Fibroblast of skin of scalp (primary cell): ENCODE data around the gene ITGA7.

Experiments used
- DNase-seq: peaks from one replicate; pipeline ENCODE4 v3.0.0-alpha.2; 2013

ITGA7 gene

GRCh38 chr12:55733021-55733555 is 25.4 kb upstream of the ITGA7 start:
- no peak for DNase-seq

- no peak for DNase-seq
Measured at GRCh38 chr12:55732288-55732687, 24.6 kb upstream of the ITGA7 start.

DNA sequence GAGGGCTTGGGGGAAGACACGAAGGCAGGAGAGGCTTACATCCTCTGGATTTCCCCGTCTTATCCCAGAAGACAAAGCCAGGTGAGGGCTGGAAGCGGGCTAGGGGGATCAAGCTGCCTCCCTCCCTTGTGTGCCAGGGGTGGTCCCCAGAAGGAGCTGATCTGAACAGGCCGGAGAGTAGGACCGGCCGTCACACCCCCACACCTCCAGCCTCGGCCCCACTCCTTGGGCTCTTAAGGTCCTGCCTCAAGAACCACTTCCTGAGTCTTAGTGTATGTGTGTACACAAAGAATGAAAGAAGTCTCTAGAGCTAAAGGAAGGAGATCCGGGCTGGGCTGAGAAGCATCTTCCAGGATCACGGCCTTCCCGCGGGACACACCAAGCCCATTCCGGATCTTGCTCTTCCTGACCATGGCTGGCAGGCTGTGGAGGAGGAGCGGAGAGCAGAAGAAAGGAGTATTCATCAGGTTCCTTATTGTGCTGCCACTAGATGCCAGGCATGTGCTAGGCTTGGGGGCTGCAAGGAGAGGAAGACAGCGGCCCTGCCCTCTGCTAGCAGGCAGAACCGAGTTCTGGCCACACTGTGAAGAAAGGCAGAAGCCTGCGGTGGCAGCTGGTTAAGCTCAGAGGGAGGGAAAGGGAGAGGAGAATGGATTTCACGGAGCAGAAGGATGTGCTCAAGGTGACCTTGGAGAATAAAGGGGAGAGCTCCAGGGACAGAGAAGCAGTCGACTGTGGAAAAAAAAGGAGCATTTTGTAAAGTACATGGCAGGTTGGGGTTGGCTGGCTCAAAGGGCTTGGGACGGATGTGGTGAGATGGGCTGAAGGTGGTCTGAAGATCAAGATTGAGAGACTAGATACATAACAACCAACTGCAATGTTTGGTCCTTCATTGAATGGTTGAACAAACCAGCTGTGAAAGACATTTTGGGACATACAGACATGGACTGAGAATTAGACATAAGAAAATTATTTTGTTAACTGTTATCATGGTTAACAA is 22.4 kb upstream of the ITGA7 start:
- peak; percentile 65 for DNase-seq

DNA sequence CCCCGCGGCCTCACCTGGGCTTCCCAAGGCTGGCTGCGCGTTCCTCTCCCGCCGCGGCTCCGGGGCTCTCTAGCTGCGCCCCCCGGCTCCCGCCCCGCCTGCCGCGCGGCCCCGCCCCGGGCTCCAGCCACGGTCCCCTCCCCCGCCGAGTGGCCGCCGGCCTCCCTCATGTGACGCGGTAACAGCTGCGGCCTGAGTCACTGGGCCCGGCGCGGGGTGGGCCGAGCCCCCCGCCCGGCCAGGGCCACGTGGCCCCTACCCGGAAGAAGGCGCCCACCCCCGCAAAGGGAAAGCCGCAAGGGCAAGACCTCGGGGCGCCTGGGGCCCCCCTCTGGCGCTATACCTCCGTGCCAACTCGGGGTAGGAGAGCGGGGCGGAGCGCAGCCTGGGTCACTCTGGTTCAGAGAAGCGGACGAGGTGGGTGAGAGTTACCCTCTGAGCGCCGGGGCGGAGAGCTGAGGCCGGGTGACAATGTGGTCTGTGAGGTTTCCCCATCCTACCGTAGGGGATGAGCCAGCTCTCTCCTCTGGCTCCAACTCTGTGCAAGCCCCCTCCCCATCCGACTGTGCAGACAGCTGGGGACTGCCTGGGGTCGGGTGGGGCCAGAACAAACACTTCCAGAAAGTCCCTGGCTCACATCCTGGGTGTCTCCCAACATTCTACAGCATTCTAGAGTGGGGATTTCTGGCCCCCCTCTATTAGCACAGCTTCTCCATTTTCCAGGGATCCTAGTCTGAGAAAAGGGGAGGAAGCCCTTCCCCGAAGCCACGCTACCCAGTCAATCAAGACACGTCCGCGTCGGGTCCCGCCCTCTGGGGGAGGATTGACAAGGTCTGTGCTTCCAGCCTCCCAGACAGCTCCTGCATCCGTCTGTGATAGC is 21.5 kb upstream of the ITGA7 start, which contains the start of gene CD63:
Gene CD63 (minus strand): TSS at position 71 of the 880 bp plus-strand sequence. CDS start 668 bp downstream, outside the sequence.
- peak; percentile 96 for DNase-seq

DNA sequence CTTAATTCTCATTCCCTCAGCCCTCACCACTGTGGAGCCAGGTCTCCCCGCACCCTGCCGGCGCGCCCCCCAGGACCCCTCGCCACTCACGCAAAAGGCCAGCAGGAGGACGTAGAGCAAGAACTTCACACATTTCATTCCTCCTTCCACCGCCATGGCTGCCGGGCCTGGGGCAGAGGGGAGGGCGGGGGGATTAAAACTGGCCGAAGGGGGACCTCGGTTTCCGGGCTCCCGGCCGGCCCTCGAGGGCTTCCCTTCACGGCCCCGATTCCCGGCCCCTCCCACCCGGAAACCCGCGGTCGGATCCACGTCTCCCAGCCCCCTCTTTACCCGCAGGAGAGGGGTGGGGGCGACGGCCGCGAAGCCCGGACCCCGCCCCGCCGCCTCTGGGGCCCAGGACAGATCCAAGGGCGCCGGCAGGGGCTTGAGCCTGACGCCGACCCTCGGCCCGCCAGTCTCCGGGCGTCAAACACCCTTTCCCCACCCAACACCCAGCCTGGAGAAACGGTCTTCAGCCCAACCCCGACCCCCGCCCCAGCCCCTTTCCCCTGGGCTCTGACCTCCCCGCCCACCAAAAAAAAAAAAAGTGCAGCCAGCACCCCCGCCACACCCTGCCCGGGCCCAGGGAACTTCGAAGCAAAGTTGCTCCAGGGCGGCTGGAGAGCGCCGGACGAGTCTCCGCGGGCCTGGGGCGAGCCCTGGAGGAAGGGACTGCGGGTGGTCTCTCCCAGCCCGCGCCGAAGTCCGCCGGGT is 20.7 kb upstream of the ITGA7 start:
- DNase-seq = peak; percentile 69

GRCh38 chr12:55727643-55728185 is 20.0 kb upstream of the ITGA7 start:
- no peak for DNase-seq

GRCh38 chr12:55726971-55727370 is 19.3 kb upstream of the ITGA7 start:
- DNase-seq = no peak

DNA sequence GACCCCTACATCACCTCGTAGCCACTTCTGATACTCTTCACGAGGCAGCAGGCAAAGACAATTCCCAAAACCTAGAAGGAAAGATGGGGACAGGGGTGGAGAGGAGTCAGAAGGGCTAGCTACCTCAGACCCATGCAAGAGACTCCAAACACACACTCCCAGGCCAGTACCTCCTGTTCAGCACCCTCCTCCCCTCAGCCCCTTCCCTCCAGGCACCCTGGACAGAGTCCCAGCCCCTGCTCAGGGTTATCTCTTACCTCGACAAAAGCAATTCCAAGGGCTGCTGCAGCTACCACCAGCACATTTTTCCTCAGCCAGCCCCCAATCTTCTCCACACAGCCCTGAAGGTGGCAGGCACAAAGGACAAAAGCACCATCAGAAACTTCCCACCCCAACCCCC is 17.9 kb upstream of the ITGA7 start:
- no peak for DNase-seq

- no peak for DNase-seq
Measured at GRCh38 chr12:55724940-55725309, 17.2 kb upstream of the ITGA7 start.

GRCh38 chr12:55724226-55724939 is 16.7 kb upstream of the ITGA7 start:
- peak; percentile 71 for DNase-seq

GRCh38 chr12:55723516-55724225 is 16.0 kb upstream of the ITGA7 start:
- DNase-seq = no peak

- no peak for DNase-seq
Measured at GRCh38 chr12:55722948-55723347, 15.2 kb upstream of the ITGA7 start.

DNA sequence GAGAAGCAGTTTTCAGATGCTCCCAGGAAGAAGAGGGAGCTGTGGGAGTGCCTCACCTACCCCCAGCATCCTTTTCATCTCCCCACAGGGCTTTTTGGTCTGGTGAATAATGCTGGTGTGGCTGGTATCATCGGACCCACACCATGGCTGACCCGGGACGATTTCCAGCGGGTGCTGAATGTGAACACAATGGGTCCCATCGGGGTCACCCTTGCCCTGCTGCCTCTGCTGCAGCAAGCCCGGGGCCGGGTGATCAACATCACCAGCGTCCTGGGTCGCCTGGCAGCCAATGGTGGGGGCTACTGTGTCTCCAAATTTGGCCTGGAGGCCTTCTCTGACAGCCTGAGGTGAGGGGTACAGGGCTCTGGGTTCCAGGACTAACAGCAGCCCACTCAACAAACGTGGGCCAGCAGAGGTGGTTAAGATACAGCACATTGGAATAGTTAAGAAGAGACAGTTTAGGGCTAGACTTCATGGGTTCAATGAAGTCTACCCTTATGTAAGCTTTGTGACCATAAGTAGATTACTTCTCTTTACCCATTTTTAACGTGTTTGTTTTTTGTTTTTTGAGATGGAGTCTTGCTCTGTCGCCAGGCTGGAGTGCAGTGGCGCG is 14.0 kb upstream of the ITGA7 start:
- DNase-seq = no peak

DNA sequence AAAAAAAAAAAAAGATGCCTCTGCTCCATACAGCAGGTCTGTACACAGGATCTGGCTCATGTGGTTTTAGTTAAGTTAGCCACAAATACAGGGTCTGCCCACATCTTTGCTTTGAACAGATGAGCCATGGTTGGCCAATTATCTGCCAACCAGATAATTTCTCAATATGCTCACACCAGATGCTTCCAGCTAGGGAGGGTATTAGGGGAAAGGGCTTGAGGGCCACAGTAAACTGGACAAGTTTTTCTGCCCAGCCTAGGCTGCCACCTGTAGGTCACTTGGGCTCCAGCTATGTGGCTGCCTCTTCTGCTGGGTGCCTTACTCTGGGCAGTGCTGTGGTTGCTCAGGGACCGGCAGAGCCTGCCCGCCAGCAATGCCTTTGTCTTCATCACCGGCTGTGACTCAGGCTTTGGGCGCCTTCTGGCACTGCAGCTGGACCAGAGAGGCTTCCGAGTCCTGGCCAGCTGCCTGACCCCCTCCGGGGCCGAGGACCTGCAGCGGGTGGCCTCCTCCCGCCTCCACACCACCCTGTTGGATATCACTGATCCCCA is 13.3 kb upstream of the ITGA7 start:
- peak; percentile 86 for DNase-seq

DNA sequence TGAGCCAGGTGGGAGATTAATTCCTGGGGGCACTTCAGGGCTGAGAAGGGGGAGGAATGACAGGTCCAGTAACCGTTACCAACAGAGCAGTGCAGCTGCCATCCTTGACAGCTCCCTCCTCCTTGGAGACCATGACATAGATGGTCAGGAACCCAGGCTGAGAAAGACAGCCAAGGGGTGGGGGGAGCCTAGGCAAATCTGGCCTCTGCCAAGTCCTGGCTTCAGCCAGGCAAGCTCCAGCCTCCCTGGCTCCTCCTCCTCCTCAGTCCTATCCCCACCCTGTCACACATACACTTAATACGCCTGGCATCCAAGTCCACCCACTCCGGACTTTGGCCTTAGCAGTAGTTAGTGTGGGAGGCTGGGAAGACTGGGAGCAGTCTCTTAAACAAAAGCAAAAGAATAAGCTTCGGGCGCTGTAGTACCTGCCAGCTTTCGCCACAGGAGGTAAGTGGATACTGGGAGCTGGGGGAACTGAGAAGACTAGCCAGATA is 12.4 kb upstream of the ITGA7 start, which contains the start of gene RDH5:
Gene RDH5 (plus strand): TSS at position 323 of the 494 bp plus-strand sequence. CDS start 792 bp downstream, outside the sequence.
- peak; percentile 87 for DNase-seq

DNA sequence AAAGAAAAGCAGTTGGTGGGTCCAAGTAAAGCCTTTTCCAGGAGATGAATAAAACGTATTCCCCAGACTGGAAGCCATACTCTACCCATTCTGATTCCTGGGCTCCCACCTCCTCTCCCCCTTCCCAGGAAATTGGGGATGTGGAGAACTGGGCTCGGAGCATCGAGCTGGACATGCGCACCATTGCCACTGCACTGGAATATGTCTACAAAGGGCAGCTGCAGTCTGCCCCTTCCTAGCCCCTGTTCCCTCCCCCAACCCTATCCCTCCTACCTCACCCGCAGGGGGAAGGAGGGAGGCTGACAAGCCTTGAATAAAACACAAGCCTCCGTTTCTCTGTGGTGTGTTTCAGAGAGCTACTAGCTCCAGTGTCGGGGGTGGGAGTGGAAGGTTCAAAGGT is 11.7 kb upstream of the ITGA7 start:
- no peak for DNase-seq

DNA sequence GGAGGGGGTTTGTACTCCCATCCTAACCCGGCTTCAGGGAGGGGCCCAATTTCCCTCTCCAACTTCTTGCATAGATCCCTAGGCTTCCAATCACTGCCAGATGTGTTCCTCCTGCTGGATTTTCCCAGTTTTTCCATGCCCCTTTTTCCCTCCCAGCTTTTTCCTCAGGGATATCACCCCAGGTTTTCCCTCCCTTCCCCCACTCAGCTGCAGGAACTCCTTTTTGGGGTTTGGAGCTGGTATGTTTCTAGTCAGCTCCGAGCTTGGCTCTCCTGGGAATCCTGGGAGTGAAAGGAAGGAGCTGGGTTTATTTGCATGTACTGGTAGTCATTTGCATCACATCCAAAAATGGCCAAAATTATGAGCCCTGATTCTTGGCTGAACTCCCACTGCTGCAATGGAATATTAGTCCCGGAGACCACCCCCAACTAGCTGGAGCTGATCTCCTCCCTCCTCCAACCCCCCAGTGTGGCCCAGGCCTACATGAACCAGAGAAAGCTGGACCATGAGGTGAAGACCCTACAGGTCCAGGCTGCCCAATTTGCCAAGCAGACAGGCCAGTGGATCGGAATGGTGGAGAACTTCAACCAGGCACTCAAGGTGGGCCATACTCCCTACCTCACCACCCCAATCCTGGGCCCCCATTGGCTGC is 11.0 kb upstream of the ITGA7 start:
- DNase-seq = peak; percentile 90

DNA sequence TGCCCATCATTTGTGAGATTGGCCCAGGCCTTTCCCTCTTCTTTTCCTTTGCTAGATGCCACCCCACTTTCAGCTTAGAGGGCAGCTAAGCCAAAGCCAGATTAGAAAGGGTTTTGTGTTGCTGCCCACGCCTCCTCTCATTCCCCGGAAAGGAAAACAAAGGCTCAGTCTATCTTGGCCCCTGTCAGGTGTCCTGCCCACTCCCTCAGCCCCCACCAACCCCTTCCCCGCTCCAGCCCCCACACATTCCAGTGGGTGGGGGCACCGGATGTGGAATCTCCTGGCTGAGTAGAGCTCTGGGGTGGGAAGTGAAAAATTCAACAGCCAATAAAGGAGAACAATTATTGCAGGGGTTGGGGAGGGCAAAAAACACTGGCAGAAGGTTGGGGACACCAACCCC is 10.3 kb upstream of the ITGA7 start:
- no peak for DNase-seq
